HG02870 (cell line): ENCODE results near the gene PRR7.

Experiments
- ATAC-seq: cut with Tn5 transposase; IDR thresholded peaks from one replicate; pipeline ENCODE4 v1.9.1; 2021; ENCODE audit warnings: mild to moderate bottlenecking, moderate library complexity; ENCODE audit not compliant: unreplicated experiment

The PRR7 gene

DNA sequence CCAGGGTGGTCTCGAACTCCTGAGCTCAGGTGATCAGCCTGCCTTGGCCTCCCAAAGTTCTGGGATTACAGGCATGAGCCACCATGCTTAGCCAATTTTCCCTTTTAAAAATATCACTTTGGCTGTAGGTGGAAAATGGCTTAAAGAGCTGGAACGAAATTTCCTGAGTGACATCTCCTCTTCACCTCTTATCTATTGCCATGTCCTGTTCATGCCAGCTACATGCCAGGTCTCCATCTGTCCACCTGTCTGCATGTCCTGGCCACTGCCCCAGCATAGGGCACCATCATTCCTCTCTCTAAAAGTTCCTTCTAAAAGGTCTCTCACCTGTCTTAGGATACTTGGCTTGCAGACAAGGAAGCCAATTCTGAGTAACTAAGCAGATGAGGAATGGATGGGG, 22.9 kb upstream of the PRR7 start:
- no peak for ATAC-seq

DNA sequence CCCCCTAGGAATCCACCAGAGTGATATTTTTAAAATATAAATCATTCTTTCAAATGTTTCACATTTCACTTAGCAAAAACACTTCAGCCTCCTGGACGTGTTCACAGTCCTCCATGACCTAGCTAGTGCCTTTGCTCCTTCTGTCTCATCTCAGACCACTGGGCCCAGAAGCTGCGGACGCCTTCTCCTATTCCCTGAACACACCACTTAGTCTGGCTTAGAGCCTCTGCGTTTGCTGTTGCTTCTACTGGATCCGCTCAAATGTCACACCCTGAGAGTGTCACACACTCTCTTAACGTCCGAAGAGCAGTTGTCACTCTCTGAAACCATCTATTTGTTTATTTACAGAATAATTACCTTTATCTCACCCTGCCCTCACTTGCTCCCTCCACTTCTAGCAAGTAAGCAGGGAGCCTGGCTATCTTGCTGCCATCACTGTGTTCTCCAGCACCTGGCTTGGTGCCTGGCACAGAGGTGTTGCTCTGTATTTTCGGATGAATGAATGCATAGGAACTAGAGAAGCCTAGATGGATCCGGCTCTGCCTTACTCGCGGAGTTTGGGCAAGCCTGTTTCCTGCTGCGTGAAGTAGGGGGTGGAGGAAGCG, 21.3 kb upstream of the PRR7 start:
- ATAC-seq = no peak

DNA sequence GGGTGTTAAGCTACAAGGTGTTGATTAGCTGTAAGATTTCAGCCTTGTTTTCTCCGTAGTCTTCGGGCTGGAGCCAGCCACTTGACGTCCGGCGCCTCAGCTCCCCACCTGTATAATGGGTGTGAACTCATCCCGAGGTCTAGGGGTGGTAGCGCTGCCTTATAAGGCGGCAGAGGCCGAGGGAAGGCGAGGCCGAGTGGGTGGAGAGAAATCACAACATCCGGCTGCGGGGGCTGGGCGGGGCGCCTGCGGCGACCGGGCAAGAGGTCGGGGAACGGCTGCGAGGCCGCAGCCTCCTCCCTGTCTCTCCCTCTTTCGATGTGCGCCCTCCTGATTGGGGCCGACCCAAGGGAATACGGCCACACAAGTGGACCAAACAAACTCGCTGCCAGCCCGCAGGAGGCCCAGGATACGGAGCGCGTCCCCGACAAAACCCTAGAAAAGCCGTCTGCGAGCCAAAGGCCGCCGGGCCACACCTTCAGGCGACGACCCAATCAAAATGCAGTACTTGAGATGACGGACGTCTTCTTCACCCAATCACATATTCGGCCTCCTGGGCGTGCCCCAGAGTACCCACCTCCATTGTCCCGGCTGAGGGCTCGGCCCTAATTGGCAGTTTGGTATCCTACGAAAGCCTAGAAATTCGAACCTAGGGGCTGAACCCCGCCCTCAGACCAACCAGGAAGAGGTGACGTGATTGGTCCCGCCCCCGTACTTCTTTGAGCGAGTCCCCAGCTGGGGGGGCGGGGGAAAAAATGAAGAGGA, 20.6 kb upstream of the PRR7 start:
- peak; percentile 79 for ATAC-seq

DNA sequence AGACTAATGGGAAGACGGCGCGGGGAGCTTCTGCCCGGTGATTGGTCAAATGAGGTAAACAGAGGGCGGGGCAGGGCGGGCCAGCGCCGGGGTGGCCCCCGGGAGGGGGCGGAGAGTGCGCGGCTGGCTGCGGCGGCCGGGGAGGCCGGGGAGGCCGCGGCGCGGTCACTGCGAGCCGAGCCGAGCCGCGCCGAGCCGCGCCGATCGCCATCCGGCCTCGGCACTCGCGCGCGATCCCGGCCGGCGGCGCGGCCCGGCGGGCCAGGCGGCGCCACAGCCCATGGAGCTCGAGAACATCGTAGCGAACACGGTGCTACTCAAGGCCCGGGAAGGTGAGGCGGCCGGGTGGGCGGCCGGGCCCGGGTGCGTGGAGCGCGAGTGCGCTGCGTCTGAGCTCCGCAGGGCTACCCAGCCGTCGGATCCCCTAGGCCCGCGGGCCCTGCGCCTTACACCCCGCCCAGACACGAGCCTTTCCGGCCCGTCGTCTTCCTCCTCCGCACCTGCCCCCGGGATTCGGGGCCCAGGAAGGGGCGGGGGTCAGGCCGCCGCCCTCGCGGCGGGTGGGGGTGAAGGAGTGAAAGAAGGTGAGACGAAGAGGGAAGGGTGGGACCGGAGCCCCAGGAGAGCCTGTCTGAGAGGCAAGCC, 19.9 kb upstream of the PRR7 start, which contains the start of gene GRK6:
Gene GRK6 (plus strand): TSS at position 111 of the 645 bp plus-strand sequence. CDS start 170 bp downstream, at position 281.
- ATAC-seq = no peak

DNA sequence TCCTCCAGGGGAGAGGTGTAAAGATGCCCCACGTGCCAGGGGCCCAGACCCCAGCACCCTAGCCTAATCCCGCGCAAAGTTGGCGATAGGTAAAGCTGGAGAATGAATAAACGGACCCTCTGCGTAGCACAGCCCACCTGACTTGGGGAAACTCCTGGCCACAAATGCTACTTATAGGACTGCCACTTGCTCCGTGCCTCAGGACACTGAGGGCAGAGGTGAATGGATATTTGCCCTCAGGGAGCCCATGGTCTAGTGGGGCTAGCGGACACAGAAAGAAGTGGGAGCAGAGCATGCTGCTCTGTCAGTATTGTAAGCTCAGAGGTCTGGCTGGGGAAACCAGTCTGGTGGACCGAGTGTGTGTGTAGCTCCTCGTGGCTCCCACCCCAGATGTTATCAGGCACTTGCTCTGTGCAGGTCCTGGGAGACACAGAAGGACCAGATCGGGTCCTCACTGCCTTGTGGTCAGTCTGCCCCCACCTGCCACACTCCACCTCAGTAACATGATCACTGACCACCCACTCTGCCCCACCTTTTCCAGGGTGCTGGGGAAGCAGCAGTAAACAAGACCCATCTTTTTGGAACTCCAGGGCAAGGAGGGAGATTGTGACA, 19.3 kb upstream of the PRR7 start:
- ATAC-seq = no peak

DNA sequence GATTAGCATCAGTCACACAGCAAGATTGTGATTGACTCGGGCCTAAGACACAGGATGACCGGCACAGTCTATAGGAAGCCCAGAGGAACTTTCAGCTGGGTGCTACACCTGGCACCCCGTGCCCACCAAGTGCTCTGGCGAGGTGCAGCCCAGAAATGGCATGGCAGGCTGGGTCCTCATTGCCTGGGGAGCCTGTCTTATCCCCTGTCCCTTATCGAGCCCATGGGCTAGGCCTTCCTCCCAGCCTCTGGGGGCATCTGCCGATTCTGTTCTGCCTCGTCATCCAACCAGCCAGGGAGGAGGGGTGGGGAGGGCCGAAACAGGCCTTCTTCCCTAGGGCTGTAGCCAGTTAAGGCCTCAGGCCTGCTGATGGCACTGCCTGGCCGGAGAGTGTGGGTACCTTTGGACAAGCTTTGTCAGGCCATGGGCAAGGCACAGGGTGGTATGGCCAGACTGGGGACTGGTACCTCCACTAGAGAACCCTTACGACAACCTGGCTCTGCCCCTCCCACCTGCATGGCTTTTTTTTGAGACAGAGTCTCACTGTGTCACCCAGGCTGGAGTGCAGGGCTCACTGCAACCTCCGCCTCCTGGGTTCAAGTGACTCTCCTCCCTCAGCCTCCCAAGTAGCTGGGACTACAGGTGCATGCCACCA, 18.6 kb upstream of the PRR7 start:
- ATAC-seq = no peak

DNA sequence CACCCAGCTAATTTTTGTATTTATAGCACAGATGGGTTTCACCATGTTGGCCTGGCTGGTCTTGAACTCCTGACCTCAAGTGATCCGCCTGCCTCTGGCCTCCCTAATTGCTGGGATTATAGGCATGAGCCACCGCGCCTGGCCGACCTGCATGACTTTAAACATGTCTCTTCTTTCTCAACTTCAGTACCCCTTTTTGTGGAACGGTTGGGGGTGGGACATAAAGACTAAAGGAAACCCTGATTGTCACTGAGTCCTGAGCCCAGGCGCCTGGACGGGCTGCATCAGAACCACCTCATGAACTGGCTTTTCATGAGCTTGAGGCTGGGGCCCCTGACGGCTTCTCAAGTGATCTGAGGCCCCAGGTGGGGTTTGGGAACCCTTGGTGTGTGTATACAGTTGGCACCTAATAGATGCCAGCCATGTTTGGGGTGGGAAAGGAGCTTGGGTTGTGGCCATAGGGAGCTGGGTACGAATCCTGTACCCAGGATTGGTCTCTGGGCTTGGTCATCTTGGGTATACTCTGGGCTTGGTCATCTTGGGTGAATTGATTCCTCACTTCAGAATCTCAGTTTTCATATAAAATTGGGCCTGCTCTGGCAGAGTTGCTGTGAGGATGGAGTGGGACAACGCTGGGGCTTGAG, 17.9 kb upstream of the PRR7 start:
- ATAC-seq = no peak

DNA sequence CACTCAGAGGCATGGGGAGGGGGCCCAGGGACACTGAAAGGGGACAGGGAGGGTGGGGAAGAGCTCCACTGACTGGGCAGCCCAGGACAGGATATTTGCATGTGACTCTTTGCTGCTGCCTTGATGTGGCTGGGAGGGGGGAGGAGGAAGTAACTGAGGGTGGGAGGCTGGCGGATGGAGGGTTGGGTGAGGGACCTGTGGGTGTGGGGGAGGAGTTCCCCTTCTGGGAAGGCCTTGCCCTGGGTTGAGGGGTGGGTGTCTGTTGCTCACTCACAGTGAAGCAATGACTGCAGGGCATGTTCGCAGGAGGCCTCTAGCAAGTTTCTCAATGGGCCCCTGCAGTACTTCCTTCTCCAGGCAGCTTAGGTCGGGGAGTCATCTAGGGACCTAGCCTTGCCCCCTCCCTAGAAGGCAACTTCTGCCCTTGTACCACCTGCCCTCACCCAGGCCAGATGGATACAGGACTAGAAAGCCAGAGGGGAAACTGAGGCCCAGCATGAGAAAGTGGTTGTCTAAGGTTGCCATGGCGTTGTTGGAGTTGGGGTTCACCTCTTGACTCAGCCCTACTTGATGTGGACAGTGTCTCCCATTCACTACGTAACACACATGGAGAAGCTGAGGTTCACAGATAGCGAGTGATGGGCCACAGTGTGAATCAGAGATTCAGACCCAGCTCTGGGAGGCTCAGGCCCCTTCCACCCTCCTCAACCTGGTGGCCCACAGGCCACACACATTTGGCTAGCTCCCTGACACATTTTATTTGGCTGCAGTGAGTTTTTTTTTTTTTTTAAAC, 17.2 kb upstream of the PRR7 start:
- ATAC-seq = no peak

DNA sequence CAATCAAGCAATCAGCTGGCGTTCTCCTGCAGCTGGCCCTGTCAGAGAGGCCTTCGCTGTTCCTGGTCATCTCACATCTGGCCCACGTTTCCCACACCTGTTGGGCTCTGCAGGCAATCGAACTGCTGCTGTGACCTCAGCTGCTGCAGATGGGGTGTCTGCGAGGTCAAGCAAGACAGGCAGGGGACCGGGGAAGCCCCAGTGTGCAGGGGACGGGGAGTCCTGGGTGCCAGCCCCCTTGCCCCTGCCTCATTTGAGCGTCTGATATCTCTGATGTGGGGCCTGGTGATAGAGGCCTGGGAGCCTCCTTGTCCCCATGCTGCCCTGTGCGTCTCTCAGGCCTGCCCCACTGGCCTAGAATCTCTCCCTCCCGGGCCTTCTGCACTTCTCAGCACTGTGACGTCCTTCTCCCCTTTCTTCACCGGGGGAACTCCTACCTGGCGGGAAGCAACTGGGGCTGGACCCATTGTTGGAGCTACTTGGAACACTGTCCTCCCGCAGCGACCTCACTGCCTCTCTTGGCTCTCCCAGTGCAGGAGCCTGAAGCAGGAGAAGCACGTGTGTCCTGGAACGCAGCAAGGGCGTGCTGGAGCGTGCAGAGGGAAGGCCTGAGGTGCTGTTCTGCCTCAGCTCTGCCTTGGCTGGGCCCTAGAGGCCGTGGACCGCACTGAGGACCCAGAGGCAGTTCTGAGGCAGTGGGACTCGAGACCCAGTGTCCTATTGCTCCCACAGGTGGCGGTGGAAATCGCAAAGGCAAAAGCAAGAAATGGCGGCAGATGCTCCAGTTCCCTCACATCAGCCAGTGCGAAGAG, 16.3 kb upstream of the PRR7 start:
- no peak for ATAC-seq

DNA sequence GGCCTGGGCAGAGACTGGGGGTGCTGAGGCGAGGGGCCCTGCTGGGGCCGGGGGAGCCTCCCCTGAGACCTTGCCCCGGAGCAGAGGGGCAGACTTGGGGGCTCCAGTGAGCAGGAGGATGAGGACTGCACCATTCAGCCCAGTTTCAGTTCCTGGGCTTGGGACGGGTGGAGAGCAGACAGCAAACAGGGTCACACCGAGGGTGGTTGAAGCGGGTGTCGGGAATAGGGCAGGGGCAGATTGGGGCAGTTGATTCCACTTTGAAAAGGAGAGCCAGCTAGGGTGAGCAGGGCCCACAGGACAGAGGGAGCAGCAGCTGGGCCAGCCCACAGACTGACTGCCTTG, 15.7 kb upstream of the PRR7 start:
- ATAC-seq = no peak

DNA sequence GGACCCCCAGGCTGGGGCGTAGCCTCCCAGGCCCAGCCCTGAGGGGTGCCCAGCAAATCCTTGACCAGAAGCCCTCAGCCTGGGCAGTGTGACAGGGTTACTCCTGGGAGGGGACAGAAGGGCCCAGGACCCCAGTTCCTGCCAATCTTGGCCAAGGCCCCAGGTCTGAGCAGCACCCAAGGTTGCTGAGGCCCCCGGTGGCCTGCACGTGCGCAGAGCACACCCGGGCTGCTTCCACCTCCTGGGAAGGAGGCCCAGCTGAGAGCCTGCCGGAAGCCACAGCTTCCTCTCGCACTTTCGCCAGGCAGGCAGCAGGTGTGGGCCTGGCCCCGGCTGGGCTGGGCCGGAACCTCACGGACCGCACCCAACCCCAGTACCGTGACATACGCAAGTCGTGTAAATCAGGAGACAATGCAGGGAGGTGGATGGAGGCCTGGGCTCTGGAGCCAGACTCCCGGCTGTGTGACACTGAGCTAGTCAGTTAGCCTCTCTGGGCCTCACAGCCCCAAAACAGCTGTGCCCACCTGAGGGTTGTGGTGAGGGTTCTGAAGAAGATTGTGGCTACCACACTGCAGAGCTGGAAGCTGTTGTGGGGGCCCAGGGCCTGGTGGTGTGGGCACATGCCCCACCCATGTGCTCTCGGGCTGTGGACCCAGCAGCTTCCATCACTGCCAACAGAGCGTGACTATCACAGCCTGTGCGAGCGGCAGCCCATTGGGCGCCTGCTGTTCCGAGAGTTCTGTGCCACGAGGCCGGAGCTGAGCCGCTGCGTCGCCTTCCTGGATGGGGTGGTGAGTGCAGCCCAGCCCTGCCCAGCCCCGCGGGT, 15.1 kb upstream of the PRR7 start:
- ATAC-seq = peak; percentile 35

DNA sequence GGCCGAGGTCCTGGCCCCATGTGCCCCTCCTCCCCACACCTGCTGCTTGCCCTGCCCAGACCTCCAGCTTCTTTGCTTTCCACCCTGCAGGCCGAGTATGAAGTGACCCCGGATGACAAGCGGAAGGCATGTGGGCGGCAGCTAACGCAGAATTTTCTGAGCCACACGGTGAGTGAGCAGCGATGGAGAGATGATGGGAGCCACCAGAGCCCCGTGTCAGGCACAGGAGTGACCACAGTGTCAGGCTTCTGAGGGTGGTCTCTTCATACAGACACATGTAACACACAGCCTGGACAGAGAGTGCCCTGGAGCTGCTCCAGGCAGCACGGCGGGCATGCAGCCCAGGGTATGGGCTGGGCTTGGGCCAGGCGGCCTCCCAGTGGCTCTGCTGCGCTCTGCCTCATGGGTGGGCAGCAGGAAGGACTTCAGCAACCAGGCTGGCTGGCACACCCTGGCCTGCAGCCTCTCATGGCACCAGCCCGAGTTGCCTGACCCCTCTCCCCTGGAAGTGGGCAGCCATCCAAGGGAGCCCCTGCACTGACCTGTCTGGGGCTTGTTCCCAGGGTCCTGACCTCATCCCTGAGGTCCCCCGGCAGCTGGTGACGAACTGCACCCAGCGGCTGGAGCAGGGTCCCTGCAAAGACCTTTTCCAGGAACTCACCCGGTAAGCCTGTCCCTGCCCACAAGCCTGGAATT, 14.3 kb upstream of the PRR7 start:
- no peak for ATAC-seq

DNA sequence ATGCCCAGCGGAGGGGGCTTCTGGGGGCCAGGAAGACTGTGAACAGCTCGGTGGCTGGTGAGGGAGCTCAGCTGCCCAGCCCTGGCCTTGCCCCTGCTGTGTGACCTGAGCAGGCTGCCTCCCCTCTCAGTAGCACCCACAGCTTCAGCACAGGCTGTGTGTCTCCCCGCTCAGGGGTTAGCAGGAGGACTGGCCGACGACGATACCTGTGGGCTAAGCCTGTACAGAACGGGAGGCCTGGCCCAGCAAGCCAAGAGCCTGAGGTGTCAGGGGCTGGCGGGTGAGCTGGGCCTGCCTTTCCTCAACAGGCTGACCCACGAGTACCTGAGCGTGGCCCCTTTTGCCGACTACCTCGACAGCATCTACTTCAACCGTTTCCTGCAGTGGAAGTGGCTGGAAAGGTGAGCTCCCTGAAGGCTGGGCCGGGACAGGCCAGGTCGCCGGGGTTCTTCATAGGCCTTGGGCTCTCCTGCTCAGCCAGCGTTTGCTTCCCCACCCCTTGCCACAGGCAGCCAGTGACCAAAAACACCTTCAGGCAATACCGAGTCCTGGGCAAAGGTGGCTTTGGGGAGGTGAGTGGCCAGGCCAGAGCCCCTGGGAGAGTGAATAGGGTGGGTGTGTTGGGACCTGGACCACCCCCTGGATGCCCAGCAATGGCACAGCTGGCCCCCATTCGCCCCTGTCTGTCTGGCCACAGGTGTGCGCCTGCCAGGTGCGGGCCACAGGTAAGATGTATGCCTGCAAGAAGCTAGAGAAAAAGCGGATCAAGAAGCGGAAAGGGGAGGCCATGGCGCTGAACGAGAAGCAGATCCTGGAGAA, 13.6 kb upstream of the PRR7 start:
- ATAC-seq = no peak

DNA sequence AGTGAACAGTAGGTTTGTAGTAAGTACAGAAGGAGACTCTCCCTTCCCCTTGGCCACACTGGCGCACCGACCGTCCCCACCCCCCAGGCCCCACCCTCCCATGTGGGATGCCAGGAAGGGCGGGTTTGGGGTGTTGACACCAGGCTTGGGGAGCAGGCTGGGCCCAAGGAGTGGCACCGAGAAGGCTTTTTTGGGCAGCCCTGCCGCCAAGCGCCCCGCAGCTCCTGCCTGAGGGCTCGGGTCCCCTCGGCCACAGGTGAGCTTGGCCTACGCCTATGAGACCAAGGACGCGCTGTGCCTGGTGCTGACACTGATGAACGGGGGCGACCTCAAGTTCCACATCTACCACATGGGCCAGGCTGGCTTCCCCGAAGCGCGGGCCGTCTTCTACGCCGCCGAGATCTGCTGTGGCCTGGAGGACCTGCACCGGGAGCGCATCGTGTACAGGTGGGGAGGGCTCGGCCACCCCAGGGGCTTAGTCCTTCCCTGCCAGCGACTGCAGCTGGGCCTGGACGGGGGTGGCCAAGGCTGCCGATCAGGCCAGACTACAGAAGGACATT, 12.9 kb upstream of the PRR7 start:
- no peak for ATAC-seq

DNA sequence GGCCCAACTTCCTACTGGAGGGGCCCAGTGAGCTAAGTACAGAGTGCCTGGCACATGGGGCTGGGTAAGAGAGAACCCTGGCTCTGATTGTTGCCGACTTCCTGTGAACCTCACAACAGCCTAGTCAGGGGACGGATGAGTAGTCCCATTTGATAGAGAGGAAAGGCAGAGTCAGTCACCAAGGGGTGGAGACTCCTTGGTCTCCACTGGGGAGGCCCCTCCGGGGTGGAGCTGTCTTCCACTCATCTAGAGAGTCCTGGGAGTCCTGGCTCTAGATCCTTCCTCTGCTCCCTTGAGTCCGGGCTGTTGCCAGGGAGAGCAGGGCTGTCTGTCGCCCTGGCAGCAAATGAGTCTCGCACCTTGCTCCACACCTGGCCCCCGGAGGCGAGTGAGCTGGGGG, 12.2 kb upstream of the PRR7 start:
- no peak for ATAC-seq

DNA sequence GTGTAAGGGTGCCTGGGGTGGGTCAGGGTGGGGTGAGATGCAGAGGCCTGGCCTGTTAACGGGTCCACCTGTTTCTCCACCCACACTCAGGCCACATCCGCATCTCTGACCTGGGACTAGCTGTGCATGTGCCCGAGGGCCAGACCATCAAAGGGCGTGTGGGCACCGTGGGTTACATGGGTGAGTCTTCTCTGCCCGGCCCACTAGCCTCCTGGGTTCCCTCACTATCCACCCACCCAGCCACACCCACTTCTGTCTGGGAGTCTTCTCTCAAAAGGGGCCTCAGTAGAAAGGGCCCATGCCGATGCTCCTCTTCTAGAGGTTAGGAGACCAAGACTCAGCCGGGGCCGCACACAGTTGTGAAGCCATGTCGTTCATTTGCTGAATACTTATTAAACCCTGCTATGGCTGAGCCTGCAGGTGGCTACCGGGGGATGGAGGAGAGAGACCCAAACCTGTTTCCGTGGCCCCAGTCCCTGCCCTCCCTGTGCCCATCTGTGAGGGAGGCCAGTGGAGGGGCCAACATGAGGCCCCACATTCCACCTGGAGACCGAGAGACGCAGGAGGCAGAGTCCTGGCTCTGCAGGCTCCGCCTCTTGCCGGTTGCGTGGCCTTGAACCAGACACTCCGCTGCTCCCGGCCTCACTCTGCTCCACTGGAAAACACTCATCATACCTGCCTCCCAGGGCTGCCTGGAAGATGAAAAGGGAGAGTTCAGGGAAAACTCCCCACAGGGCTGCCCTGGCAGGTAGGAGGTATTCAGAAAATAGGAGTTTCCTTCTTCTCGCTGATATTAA, 11.5 kb upstream of the PRR7 start:
- ATAC-seq = no peak
